Thyroid gland (tissue), 4 donors: ENCODE data around the gene DST.

Experiments used
- CTCF ChIP-seq, 6 experiments: fragments of 200-600 bp in 3 of 6; fragments of 450-650 bp in 3 of 6; sonication (generic) in 3 of 6; IDR thresholded peaks; one replicate each; pipeline ENCODE4 v1.5.1; 2016 to 2019; ENCODE audit warnings: antibody characterized with exemption in 6 of 6, mild to moderate bottlenecking in 2 of 6, inconsistent platforms in 1 of 6, moderate library complexity in 1 of 6
- POLR2A ChIP-seq, 2 donors: fragments of 450-650 bp; IDR thresholded peaks; one replicate each; pipeline ENCODE4 v1.6.1; 2017; ENCODE audit warnings: antibody characterized with exemption in 2 of 2, mild to moderate bottlenecking in 2 of 2, moderate library complexity in 1 of 2

DNA sequence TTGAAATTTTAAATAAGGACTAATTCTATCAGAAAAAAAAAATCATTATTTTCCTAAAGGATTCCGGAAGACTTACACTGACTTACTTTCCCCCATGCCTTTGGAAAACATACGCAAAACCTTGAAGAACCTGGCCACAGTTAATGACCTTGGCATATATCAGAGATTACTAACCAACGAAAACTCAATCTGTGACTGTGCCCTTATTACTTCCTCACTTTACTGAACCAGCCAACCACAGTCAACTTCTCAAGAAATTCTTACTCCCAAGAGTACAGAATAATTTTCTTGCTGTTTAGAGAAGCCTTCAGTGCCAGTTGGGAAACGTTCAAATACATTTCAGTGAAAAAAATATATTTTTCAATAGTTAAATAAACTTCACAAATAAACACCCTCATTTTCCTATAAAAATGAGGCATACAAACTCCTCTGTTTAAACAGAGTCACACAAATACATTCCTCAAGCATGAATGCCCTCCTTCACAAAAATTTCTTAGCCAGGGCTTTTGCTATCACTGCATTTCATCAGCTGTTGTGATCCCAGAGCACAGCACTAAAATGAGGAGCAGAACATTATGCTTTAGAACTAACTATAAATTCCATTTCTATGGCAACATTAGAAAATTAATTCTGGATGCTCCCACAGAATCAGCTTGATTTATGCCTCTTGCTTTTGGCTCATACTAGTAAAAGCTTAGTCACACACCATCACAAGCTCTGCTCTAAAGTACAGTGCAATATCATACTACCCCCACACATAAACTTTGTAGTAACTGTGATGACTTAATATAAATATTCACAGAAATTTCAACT, 117.6 kb downstream of the DST start:
- TF ChIP-seq POLR2A (IDR thresholded peaks at IDR 0.05) (no peak), CTCF (IDR thresholded peaks at IDR 0.05) (no peak)
